Loucy (cell line): ENCODE measurements around the gene C2CD4C.

Experiments used
- CTCF ChIP-seq: fragments of 200-600 bp; sonication (generic); conservative IDR thresholded peaks from 2 replicates; pipeline ENCODE4 v1.5.1; 2014; ENCODE audit warnings: mild to moderate bottlenecking, antibody characterized with exemption, low read length
- EZH2phosphoT487 ChIP-seq: fragments of 200-600 bp; IDR thresholded peaks from 2 replicates; pipeline ENCODE4 v1.6.1; 2018; ENCODE audit warnings: antibody characterized with exemption, mild to moderate bottlenecking, moderate library complexity, borderline replicate concordance

DNA sequence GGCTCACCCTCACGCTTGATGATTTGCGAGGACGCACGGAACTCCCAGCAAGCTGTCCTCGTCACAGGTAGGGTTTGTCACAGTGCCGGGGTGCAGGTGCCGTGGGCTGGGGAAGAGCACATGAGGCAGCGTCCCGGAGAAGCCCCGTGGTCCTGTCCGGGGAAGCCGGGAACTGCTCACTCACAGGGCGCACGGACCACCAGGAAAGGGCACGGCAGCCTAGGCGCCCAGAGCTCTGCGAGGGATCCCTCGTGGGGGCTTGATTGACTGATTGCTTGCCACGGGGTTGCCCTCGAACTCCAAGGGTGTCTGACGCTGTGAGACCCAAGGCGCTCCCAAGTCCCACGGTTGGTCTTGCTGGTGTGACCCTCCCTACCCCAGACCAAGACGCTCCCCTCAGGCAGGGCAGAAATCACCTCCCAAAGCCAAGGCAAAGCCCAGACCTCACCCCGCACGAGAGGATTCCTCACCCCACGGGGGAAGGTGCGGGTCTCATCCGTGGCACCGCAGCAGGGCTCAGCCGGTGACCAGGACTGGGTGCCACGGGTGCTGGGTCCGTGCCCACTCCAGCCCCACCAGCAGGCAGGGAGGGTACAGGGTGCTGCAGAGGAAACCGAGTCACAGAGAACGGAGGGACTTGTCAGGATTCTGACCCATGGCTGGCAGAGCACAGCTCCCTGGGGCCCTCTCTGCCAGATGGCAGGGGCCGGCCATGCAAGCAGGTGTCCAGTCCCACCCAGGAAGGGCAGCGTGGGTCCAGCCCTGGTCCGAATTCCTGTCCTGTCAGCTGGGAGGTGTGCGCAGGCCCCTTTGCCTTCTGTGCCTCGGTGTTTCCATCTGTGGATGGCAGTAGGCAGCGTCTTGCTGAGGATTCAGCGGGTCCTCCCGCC, 7.7 kb downstream of the C2CD4C start:
- TF ChIP-seq CTCF (no peak), EZH2phosphoT487 (no peak)
